GM21528 (cell line): Measurements from ENCODE around the gene CBX5.
"Not testable (repeated sequence)": the region's sequence is repeated elsewhere in the genome, so short reads cannot be mapped to it uniquely, and the experiment has no call there.

Experiments
- ATAC-seq: cut with Tn5 transposase; IDR thresholded peaks from one replicate; pipeline ENCODE4 v1.9.1; 2021; ENCODE audit warnings: mild to moderate bottlenecking, moderate library complexity; ENCODE audit not compliant: unreplicated experiment, low FRiP score

Gene CBX5

GRCh38 chr12:54294953-54295566, 15.1 kb upstream of the CBX5 start:
- no peak for ATAC-seq

- ATAC-seq = no peak
Measured at GRCh38 chr12:54294152-54294952, 14.4 kb upstream of the CBX5 start.

DNA sequence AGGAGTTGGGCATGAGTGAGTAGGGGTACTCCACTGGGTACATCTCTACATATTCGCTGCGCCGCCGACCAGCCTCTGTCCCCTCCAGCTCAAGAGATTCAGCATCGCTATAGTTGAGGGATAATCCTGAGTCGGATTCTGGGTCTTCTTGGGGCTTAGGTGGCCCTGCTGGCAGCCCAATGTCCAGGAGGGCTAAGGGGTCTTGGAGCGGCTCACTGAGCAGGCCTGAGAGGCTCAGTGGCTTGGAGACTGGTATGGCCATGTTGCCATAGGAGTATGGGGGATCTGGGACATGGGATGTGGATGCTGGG, 13.0 kb upstream of the CBX5 start:
- ATAC-seq = no peak

DNA sequence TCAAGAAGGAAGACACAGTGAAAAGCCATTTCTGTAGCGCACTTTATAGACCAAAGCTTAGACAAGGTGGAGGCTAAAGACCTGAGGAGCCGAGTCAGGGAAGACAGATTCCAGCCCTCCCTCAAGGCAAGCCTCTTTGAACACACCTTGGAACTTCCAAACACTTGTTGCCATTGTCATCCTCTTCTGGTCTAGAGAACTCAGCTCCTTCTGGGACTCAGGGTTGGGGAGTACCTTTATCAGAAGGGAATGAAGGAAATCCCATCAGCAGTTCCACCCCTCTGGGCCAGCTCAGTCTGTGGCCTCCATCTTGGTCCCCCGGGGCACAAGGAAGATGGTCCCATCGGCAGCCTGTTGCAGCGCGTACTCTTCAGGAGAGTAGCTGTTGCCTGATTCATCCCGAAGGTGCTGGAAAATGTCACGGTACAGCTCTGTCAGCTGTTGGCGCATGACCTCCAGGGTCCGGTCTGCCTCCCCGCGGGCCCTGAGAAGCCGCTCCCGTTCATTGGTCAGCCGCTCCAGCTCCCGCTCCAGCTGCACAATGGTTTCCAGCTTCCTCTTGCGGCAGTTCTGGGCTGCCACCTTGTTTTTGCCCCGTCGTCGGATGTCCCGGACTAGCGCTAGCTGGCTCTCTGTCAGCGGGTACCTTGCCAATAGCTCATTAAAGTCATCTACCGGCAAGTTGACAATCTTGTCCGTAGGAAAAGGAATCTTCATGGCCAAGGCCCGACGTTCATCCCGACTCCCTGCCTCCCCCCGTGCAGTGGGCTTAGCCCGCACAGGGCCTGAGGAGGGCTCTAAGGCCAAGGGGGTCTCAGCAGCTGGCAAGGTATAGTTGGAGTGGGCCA, 12.4 kb upstream of the CBX5 start:
- no peak for ATAC-seq

DNA sequence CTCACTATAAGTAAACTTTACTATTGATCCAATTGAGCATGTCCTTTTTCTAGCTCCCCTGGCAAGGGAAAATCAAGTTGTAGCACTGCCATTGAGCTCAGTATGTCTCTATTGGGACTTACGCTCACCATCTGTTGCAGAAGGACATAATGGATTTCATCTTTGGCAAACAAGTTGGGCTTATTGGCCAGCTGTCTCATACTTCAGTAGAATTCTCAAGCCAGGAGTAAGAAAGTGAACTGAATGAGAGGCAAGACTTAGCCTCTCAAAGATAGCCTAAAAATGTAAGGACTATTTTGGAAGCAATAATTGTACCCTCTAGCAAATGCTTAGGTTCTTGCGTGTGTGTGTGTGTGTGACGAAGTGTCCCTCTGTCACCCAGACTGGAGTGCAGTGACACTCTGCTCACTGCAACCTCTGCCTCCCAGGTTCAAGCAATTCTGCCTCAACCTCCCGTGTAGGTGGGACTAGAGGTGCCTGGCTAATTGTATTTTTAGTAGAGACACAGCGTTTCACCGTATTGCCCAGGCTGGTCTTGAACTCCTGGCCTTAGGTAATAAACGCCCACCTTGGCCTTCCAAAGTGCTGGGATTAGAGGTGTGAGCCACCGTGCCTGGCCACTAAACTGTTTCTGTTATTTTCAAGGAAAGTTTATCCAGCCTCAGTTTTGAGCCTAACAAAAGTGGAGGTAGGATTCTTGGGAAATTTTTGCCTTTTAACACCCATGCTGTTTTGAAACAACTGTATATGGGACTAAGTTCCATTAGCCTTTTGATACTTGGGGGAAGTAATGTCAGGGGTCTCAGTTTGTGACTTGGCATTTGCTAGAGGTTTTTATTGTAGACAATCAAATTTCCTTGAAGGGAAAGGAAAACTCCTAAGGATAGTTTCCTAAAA, 7.6 kb upstream of the CBX5 start:
- ATAC-seq = no peak

GRCh38 chr12:54286042-54287030, 6.4 kb upstream of the CBX5 start:
- ATAC-seq = no peak

DNA sequence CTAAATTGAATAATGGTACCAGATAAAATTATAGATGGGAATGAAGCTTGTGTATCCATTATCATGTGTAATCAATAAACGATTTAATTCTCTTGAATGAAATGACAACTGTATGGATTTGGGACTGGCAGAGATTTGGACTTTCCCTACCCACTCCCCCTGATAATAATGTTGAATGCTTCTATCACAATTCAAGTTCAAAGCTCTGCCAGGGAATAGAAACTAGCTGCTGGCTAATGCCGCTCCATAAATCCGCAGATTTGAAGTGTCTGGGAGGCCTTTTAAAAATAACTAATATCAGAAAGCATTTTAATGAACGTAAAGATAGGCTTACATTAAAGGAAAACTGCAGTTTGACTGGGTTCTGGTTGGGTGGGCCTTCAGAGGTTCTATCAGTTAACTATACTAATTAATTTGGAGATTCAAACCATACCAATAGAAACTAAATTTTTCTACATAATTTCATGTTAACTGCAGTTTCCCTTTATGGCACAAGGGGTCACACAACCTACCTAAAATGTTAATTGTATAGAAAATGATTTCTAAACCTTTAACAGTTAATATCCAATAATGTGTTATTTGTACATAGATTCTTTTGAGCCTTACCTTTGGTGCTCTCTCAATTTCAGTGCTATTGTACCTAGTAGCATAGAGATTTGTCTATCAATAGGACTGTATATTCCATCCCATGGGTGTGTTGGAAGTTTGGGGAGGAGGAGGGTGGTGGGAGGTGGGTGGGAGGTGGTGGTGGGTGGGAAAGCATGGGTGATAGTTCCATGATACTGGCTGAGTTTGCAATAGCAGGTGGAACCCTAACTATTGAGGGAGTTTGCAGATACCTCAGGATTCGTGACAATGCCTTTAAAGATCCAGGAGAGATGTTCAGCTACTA, 5.5 kb upstream of the CBX5 start:
- ATAC-seq = no peak

GRCh38 chr12:54284070-54284780, 4.3 kb upstream of the CBX5 start:
- not testable (repeated sequence) for ATAC-seq

DNA sequence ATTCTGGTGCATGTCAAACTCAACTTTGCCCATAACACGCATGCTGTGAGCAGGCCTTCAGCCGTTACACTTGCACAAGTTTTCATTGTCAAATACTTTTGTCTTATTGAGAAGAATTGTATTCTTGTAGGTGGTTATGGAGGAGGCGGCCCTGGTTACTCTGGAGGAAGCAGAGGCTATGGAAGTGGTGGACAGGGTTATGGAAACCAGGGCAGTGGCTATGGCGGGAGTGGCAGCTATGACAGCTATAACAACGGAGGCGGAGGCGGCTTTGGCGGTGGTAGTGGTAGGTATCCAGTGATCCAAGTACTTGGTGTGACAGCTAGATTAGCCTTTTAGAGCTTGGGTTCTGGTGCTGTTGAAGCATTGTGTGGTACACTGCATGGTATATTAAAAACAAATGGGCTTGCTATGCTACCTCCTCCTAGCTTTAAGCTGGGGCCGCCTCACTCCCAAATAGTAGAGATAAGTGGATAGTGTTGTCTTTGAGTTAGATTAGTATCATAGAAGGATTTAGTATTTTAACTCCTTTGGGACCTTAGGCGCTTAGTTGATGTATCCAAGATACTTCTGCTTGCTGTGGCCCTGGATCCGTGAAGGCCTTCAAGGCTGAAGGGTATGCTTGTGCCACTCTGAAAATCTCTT, 3.1 kb upstream of the CBX5 start:
- no peak for ATAC-seq

- not testable (repeated sequence) for ATAC-seq
Measured at GRCh38 chr12:54281694-54282093, 1.8 kb upstream of the CBX5 start.

DNA sequence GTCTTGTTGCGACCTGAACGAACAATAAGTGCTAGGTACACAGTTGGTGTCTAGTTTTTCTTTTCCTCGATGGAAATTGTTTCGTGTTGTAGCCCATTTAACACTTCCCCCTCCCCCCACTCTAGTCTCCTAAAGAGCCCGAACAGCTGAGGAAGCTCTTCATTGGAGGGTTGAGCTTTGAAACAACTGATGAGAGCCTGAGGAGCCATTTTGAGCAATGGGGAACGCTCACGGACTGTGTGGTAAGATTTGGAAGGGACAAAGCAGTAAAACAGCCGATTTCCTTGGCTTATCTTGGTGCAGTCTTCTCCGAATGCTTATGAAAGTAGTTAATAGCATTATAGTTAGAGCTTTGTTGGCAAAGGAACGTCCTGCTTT, 1.3 kb upstream of the CBX5 start:
- not testable (repeated sequence) for ATAC-seq

GRCh38 chr12:54280468-54281260, 742 bp upstream of the CBX5 start, which contains the start of gene HNRNPA1:
TSS of gene HNRNPA1 (plus strand) at chr12:54280726. CDS start at chr12:54280808, 82 bp downstream.
- ATAC-seq = peak; percentile 88

GRCh38 chr12:54279227-54279631, 693 bp downstream of the CBX5 start:
- ATAC-seq = no peak

DNA sequence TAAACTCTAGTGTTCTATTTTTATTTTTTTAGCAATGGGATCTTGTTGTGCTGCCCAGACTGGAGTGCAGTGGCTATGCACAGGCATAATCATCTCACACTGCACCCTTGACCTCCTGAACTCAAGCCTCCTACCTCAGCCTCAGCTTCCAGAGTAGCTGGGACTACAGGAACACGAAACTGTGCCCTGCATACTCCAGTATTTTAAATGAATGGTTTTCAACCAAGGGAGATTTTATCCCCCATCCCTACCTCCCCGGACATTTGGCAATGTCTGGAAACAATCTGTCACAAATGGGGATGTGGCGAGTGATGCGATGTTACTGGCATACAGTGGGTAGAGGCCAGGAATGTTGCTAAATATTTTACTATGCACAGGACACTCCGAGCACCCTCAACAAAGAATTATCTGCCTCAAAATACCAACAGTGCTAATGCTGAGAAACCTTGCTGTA, 2.1 kb downstream of the CBX5 start:
- ATAC-seq = no peak

DNA sequence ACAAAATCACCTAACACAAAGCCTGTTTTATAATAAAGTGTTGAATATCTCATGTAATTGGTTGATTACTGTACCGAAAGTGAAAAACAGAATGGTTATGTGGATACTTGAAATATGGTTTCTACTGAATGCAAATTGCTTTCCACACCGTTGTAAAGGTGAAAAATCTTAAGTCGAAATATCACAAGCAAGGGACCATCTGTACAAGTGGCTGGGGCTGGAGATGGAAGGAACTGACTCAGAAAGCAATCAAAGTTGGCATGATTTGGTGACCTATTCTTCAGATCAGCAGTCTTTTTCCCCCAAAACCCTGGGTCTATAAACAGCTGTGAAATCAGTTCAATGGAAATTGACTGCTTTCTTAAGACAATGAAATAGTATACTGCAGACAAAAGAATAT, 3.6 kb downstream of the CBX5 start:
- ATAC-seq = no peak

DNA sequence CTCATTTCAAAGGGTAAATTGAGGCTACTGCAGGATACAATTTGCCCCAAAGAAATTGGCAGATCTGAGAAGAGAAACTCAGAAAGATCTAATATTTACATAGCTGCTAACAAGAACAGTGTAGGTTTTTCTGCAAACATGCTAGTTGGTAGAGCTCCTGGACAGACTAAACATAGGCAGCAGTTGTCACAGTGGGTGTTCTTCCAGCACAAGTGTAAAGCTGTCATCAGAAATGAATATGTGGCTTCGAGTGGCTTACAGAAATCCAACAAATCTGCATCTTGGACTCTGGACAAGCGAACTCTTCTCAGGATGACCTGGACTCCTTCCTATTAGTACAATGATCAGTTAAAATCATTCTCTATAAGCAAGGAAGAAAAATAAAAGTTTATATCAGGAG, 5.9 kb downstream of the CBX5 start:
- ATAC-seq = no peak
